GM20000 (cell line): ENCODE measurements around the gene CD7.
A peak's percentile ranks its signal among the peaks of the same experiment; 100 is the strongest.

ENCODE experiments used
- DNase-seq: peaks from one replicate; pipeline ENCODE4 v3.0.0; 2012; ENCODE audit warnings: low spot score
- TF ChIP-seq, protein P1 (sequence below): IDR thresholded peaks from 2 replicates; pipeline ENCODE4 v1.5.1; 2012; ENCODE audit warnings: mild to moderate bottlenecking, control low read depth; ENCODE audit errors: extremely low read depth, missing control alignments

The CD7 gene

GRCh38 chr17:82323514-82324234 lies 6.3 kb upstream of the CD7 start:
- DNase-seq: no peak

GRCh38 chr17:82322526-82323453 lies 5.4 kb upstream of the CD7 start:
- TF ChIP-seq, protein P1, sequence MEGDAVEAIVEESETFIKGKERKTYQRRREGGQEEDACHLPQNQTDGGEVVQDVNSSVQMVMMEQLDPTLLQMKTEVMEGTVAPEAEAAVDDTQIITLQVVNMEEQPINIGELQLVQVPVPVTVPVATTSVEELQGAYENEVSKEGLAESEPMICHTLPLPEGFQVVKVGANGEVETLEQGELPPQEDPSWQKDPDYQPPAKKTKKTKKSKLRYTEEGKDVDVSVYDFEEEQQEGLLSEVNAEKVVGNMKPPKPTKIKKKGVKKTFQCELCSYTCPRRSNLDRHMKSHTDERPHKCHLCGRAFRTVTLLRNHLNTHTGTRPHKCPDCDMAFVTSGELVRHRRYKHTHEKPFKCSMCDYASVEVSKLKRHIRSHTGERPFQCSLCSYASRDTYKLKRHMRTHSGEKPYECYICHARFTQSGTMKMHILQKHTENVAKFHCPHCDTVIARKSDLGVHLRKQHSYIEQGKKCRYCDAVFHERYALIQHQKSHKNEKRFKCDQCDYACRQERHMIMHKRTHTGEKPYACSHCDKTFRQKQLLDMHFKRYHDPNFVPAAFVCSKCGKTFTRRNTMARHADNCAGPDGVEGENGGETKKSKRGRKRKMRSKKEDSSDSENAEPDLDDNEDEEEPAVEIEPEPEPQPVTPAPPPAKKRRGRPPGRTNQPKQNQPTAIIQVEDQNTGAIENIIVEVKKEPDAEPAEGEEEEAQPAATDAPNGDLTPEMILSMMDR: no peak
- DNase-seq: no peak

More at GRCh38 chr17:82323514-82324234, 6.3 kb upstream of the CD7 start:
- TF ChIP-seq, protein P1: no peak

GRCh38 chr17:82321947-82322466 lies 4.6 kb upstream of the CD7 start:
- TF ChIP-seq, protein P1: no peak
- DNase-seq: no peak

DNA sequence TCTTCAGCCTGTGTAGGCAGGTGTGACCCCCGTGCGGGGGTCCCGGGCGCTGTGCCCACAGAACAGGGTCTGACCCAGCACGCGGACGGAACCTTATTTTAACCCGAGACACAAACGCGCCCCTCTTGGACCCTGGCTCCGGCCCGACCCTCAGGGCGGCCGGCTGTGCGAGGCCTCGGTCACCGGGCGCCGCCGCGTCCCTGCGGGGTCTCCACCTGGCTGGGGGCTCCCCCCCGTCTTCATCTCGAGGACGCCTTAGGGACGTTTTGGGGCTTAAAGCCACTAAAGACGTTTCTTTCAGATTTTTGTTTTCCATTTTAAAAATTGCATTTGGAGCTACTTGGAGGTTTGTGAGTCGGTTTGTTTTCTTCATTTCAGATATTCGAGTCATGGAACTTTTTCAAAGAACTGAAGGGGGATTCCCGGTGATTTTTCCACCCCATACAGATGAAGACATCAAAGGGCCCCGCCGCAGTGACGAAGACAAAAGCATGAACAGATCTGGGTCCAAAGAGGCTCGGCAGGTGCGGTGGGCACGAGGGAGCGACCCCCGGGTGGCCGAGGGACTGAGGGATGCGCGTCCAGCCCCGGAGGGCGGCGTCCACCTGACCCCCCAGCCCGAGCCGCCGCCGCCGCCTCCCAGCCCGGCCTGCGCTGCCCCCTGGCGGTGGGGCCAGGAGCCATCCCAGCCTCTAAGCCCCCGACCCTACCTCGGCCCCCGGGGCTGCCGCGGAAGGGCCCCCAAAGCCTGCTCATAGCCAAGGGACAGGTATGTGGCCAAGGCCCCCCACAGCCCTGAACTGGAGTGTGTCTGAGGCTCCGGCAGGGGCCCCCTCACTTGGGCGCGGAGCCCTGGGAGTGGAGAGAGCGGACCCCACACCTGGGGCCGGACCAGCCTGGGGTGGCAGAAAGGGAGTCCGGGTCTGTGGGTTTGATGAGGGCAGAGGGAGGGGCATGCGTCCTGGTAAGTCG lies 3.8 kb upstream of the CD7 start:
- TF ChIP-seq, protein P1: peak; percentile 83
- DNase-seq: peak; percentile 89

DNA sequence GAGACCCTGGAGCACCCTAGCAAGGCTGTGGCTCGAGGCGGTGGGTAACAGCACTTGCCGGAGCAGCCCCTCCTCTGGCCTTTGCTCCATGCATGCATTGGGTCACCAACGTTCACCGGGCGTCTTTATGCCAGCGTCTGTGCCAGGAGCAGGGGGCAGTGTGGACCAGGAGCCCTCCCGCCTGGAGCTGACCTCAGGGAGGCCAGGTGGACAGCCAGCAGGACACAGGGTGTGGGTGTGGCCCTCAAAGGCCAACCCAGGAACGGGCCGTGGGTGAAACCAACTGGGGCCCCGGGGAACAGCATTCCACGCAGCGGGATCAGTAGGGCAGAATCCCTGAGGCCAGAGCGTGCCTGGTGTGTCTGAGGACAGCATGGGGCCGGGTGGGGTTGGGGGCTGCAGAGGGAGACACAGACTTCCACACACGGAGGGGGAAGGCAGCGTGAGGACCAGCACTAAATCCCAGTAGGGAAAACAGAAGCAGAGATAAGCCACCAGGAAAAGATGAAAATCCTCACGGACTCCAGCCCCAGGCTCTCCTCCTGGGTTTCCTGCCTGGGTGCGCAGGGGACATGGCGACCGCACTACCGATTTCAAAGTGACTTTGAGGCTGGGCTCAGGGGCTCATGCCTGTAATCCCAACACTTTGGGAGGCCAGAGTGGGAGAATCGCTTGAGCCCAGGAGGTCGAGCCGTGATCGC lies 2.9 kb upstream of the CD7 start:
- no peak for DNase-seq
- TF ChIP-seq, protein P1: no peak

DNA sequence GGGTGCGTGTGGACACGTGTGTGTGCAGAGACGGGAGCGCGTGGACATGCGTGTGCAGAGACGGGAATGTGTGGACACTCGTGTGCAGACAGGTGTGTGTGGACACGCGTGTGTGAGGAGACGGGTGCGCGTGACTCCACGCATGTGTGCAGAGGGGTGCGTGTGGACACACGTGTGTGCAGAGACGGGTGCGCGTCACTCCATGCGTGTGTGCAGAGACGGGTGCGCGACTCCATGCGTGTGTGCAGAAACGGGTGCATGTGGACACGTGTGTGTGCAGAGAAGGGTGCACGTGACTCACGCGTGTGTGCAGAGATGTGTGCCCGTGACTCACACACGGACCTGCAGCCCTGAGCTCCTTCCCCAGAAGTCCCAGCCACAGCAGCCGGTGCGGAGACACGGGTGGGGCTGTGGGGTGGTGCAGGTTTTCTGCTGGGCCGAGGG lies 2.2 kb upstream of the CD7 start:
- TF ChIP-seq, protein P1: no peak
- no peak for DNase-seq
